A549 (cell line): ENCODE results near the gene RNF41.
"Not testable (repeated sequence)": the region's sequence is repeated elsewhere in the genome, so short reads cannot be mapped to it uniquely, and the experiment has no call there.

Experiments
- CBX8 ChIP-seq: fragments of 200-600 bp; sonication (generic); IDR thresholded peaks from 2 replicates; pipeline ENCODE4 v1.6.1; 2016
- EP300 ChIP-seq, 2 experiments: fragments of >200 bp; sonication (Bioruptor Twin); formaldehyde crosslinking; IDR thresholded peaks; 2 replicates in 1 of 2; 3 replicates in 1 of 2; pipeline ENCODE4 v1.6.1; 2016 to 2017
- GATA3 ChIP-seq: IDR thresholded peaks from 2 replicates; pipeline ENCODE4 v1.6.1; 2012; ENCODE audit warnings: borderline replicate concordance
- JUN ChIP-seq, 2 experiments: fragments of >200 bp; sonication (Bioruptor Twin); formaldehyde crosslinking; IDR thresholded peaks; 2 replicates in 1 of 2; 3 replicates in 1 of 2; pipeline ENCODE4 v1.6.1; 2016 to 2017
- MAZ ChIP-seq: fragments of 150-350 bp; IDR thresholded peaks from 2 replicates; pipeline ENCODE4 v1.6.1; 2014; ENCODE audit warnings: antibody characterized with exemption, low read depth, low read length, borderline replicate concordance
- MYC ChIP-seq: IDR thresholded peaks from 2 replicates; pipeline ENCODE4 v1.6.1; 2012; ENCODE audit warnings: mild to moderate bottlenecking, inconsistent platforms, low read length, improper control_type of control experiment, borderline replicate concordance
- NFE2L2 ChIP-seq: fragments of 150-350 bp; conservative IDR thresholded peaks from 2 replicates; pipeline ENCODE4 v1.6.1; 2014; ENCODE audit warnings: low read length
- PBX3 ChIP-seq: IDR thresholded peaks from 2 replicates; pipeline ENCODE4 v1.6.1; 2012
- POLR2A ChIP-seq: IDR thresholded peaks from 2 replicates; pipeline ENCODE4 v1.6.1; 2012; ENCODE audit warnings: mild to moderate bottlenecking, low read length
- USF2 ChIP-seq: fragments of 450-650 bp; IDR thresholded peaks from 2 replicates; pipeline ENCODE4 v1.6.1; 2014; ENCODE audit warnings: antibody characterized with exemption
- ZFP36 ChIP-seq: fragments of 450-650 bp; IDR thresholded peaks from 2 replicates; pipeline ENCODE4 v1.6.1; 2014; ENCODE audit warnings: borderline replicate concordance; ENCODE audit not compliant: partially characterized antibody
- TF ChIP-seq, protein P1 (sequence below): fragments of >200 bp; sonication (Bioruptor Twin); formaldehyde crosslinking; IDR thresholded peaks from 3 replicates; pipeline ENCODE4 v1.5.1; 2016
- TF ChIP-seq, protein P2 (sequence below): fragments of >200 bp; sonication (Bioruptor Twin); formaldehyde crosslinking; IDR thresholded peaks from 3 replicates; pipeline ENCODE4 v1.6.1; 2016
- TF ChIP-seq, protein P3 (sequence below): fragments of 250-450 bp; sonication (Bioruptor Pico); IDR thresholded peaks from 2 replicates; pipeline ENCODE4 v1.5.0; 2021; ENCODE audit warnings: mild to moderate bottlenecking, moderate library complexity, borderline replicate concordance

DNA sequence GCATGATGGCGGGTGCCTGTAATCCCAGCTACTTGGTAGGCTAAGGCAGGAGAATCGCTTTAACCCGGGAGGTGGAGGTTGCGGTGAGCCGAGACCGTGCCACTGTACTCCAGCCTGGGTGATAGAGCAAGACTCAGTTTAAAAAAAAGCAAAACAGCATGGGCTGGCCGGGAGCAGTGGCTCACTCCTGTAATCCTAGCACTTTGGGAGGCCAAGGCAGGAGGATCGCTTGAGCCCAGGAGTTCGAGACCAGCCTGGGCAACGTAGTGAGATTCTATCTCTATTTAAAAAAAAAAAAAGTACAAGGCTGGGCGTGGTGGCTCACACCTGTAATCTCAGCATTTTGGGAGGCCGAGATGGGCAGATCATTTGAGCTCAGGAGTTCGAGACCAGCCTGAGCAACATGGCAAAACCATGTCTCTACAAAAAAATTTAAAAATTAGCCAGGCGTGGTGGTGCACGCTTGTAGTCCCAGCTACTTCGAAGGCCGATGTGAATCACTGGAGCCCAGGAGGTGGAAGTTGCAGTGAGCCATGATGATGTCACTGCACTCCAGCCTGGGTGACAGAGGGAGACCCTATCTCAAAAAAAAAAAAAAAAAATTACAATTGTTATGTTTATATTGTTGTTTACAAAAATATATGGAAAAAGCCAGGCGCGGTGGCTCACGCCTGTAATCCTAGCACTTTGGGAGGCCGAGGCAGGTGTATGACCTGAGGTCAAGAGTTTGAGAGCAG, 65.1 kb downstream of the RNF41 start:
- TF ChIP-seq, protein P1, sequence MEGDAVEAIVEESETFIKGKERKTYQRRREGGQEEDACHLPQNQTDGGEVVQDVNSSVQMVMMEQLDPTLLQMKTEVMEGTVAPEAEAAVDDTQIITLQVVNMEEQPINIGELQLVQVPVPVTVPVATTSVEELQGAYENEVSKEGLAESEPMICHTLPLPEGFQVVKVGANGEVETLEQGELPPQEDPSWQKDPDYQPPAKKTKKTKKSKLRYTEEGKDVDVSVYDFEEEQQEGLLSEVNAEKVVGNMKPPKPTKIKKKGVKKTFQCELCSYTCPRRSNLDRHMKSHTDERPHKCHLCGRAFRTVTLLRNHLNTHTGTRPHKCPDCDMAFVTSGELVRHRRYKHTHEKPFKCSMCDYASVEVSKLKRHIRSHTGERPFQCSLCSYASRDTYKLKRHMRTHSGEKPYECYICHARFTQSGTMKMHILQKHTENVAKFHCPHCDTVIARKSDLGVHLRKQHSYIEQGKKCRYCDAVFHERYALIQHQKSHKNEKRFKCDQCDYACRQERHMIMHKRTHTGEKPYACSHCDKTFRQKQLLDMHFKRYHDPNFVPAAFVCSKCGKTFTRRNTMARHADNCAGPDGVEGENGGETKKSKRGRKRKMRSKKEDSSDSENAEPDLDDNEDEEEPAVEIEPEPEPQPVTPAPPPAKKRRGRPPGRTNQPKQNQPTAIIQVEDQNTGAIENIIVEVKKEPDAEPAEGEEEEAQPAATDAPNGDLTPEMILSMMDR, result not testable (repeated sequence)
- not testable (repeated sequence) for TF ChIP-seq POLR2A; USF2; MYC; PBX3; EP300 (IDR thresholded peaks at IDR 0.05); JUN (IDR thresholded peaks at IDR 0.05); NFE2L2; GATA3; MAZ; CBX8; ZFP36
- TF ChIP-seq, protein P2, sequence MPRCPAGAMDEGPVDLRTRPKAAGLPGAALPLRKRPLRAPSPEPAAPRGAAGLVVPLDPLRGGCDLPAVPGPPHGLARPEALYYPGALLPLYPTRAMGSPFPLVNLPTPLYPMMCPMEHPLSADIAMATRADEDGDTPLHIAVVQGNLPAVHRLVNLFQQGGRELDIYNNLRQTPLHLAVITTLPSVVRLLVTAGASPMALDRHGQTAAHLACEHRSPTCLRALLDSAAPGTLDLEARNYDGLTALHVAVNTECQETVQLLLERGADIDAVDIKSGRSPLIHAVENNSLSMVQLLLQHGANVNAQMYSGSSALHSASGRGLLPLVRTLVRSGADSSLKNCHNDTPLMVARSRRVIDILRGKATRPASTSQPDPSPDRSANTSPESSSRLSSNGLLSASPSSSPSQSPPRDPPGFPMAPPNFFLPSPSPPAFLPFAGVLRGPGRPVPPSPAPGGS, result not testable (repeated sequence)
- TF ChIP-seq, protein P3, sequence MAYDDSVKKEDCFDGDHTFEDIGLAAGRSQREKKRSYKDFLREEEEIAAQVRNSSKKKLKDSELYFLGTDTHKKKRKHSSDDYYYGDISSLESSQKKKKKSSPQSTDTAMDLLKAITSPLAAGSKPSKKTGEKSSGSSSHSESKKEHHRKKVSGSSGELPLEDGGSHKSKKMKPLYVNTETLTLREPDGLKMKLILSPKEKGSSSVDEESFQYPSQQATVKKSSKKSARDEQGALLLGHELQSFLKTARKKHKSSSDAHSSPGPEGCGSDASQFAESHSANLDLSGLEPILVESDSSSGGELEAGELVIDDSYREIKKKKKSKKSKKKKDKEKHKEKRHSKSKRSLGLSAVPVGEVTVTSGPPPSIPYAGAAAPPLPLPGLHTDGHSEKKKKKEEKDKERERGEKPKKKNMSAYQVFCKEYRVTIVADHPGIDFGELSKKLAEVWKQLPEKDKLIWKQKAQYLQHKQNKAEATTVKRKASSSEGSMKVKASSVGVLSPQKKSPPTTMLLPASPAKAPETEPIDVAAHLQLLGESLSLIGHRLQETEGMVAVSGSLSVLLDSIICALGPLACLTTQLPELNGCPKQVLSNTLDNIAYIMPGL (CRISPR knock-in tag), result not testable (repeated sequence)
